ENCODE results near the gene CPLX3. TPM values are rescaled to one million over a fixed set of nuclear protein-coding genes. Genes with fewer than 3 reads are reported as not detected.

CPLX3 gene
- total and polyA plus RNA-seq, 10 of the 15 experiments (the other 5 are each of a cell fraction or from before 2014, with no cell fraction given): 0.02 to 0.04 TPM; not detected in 8

GRCh38 chr15:74790080-74790916 is 36.1 kb upstream of the CPLX3 start (continued):
- TF ChIP-seq CBFB (IDR thresholded peaks at IDR 0.05; ENCODE audit: low read depth) (peak; percentile 33; the same call in 1 of the 2 replicates), NR2C1 (IDR thresholded peaks at IDR 0.05) (peak; percentile 67), EP300 (IDR thresholded peaks at IDR 0.05; ENCODE audit: borderline replicate concordance in 1 of 2, control insufficient read depth in 1 of 2, low read depth in 2 of 2, low read length in 2 of 2) (peak; percentile 69 to 88; a peak in 2 of 4 replicates), KLF5 (IDR thresholded peaks at IDR 0.05; ENCODE audit: partially characterized antibody) (peak; percentile 24), NR2F1 (conservative IDR thresholded peaks at IDR 0.05) (peak; percentile 100), CHD4 (IDR thresholded peaks at IDR 0.05) (no peak), ASH2L (IDR thresholded peaks at IDR 0.05; ENCODE audit: borderline replicate concordance, low read depth) (no peak), EGR1 (IDR thresholded peaks at IDR 0.05; ENCODE audit: borderline replicate concordance in 1 of 2, low read depth in 2 of 2, low read length in 2 of 2) (peak in 1 of 2 experiments; percentile 44; a peak in 1 of 3 replicates), RELA (IDR thresholded peaks at IDR 0.05; ENCODE audit: borderline replicate concordance, partially characterized antibody) (peak; percentile 58), MXI1 (IDR thresholded peaks at IDR 0.05; ENCODE audit: low read depth, low read length) (peak; percentile 72), MEF2B (IDR thresholded peaks at IDR 0.05; ENCODE audit: partially characterized antibody, poor library complexity, severe bottlenecking) (peak; percentile 96), FOXK2 (IDR thresholded peaks at IDR 0.05) (no peak), HDAC2 (IDR thresholded peaks at IDR 0.05) (no peak), MLLT1 (IDR thresholded peaks at IDR 0.05) (0 out of 2 replicates have a peak, but pooled peaks have one; percentile 18), RCOR1 (conservative IDR thresholded peaks at IDR 0.05; ENCODE audit: low read depth, low read length) (peak; percentile 81; the same call in 1 of the 2 replicates), WRNIP1 (IDR thresholded peaks at IDR 0.05; ENCODE audit: borderline replicate concordance, low read depth, low read length) (0 out of 2 replicates have a peak, but pooled peaks have one; percentile 48), DPF2 (IDR thresholded peaks at IDR 0.05) (peak; percentile 91)
- TF ChIP-seq, protein P1, sequence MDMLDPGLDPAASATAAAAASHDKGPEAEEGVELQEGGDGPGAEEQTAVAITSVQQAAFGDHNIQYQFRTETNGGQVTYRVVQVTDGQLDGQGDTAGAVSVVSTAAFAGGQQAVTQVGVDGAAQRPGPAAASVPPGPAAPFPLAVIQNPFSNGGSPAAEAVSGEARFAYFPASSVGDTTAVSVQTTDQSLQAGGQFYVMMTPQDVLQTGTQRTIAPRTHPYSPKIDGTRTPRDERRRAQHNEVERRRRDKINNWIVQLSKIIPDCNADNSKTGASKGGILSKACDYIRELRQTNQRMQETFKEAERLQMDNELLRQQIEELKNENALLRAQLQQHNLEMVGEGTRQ (IDR thresholded peaks at IDR 0.05; ENCODE audit: borderline replicate concordance, low read depth, low read length): no peak
- TF ChIP-seq, protein P2, sequence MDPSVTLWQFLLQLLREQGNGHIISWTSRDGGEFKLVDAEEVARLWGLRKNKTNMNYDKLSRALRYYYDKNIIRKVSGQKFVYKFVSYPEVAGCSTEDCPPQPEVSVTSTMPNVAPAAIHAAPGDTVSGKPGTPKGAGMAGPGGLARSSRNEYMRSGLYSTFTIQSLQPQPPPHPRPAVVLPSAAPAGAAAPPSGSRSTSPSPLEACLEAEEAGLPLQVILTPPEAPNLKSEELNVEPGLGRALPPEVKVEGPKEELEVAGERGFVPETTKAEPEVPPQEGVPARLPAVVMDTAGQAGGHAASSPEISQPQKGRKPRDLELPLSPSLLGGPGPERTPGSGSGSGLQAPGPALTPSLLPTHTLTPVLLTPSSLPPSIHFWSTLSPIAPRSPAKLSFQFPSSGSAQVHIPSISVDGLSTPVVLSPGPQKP (IDR thresholded peaks at IDR 0.05; ENCODE audit: low read depth, low read length): peak; percentile 16; the same call in 1 of the 2 replicates
- TF ChIP-seq, protein P3, sequence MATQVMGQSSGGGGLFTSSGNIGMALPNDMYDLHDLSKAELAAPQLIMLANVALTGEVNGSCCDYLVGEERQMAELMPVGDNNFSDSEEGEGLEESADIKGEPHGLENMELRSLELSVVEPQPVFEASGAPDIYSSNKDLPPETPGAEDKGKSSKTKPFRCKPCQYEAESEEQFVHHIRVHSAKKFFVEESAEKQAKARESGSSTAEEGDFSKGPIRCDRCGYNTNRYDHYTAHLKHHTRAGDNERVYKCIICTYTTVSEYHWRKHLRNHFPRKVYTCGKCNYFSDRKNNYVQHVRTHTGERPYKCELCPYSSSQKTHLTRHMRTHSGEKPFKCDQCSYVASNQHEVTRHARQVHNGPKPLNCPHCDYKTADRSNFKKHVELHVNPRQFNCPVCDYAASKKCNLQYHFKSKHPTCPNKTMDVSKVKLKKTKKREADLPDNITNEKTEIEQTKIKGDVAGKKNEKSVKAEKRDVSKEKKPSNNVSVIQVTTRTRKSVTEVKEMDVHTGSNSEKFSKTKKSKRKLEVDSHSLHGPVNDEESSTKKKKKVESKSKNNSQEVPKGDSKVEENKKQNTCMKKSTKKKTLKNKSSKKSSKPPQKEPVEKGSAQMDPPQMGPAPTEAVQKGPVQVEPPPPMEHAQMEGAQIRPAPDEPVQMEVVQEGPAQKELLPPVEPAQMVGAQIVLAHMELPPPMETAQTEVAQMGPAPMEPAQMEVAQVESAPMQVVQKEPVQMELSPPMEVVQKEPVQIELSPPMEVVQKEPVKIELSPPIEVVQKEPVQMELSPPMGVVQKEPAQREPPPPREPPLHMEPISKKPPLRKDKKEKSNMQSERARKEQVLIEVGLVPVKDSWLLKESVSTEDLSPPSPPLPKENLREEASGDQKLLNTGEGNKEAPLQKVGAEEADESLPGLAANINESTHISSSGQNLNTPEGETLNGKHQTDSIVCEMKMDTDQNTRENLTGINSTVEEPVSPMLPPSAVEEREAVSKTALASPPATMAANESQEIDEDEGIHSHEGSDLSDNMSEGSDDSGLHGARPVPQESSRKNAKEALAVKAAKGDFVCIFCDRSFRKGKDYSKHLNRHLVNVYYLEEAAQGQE (IDR thresholded peaks at IDR 0.05; ENCODE audit: low read depth, low read length): no peak

Data from GM12878 (cell line).